HepG2 (cell line): ENCODE measurements around the gene NRBP1. TPM values are rescaled to one million over a fixed set of nuclear protein-coding genes. Genes with fewer than 3 reads are reported as not detected.

Experiments used
- ATF7-NPFF ChIP-seq: sonication (generic); formaldehyde crosslinking; IDR thresholded peaks from 2 replicates; pipeline ENCODE4 v1.8.1; 2023; ENCODE audit warnings: mild to moderate bottlenecking, low read depth, missing genetic modification reagents, moderate library complexity
- CAMTA2 ChIP-seq: sonication (generic); formaldehyde crosslinking; IDR thresholded peaks from 2 replicates; pipeline ENCODE4 v1.4.0; 2020; ENCODE audit warnings: mild to moderate bottlenecking, missing genetic modification reagents, borderline replicate concordance
- FOXC1 ChIP-seq: sonication (generic); formaldehyde crosslinking; IDR thresholded peaks from 2 replicates; pipeline ENCODE4 v1.8.0; 2022; ENCODE audit warnings: mild to moderate bottlenecking, missing genetic modification reagents, borderline replicate concordance
- GABPA ChIP-seq, 2 experiments: IDR thresholded peaks; 2 replicates each; pipeline ENCODE4 v1.6.1; 2011 to 2016; ENCODE audit warnings: low read depth in 2 of 2, low read length in 1 of 2, missing biosample characterization in 1 of 2, missing genetic modification characterization in 1 of 2
- HCFC1 ChIP-seq: fragments of 150-350 bp; IDR thresholded peaks from 2 replicates; pipeline ENCODE4 v1.6.1; 2014; ENCODE audit warnings: low read depth, low read length
- HNRNPK ChIP-seq: fragments of 200-400 bp; formaldehyde crosslinking; IDR thresholded peaks from 2 replicates; pipeline ENCODE4 v1.6.1; 2018; ENCODE audit warnings: low read length, low read depth, moderate library complexity, mild to moderate bottlenecking; ENCODE audit not compliant: poor library complexity, severe bottlenecking
- KDM4B ChIP-seq: sonication (generic); formaldehyde crosslinking; IDR thresholded peaks from 2 replicates; pipeline ENCODE4 v1.4.0; 2020; ENCODE audit warnings: missing genetic modification reagents
- MIER2 ChIP-seq: IDR thresholded peaks from 2 replicates; pipeline ENCODE4 v1.6.1; 2016; ENCODE audit warnings: missing biosample characterization, missing genetic modification reagents
- NFE2L2 ChIP-seq: fragments of 150-350 bp; IDR thresholded peaks from 2 replicates; pipeline ENCODE4 v1.6.1; 2014; ENCODE audit warnings: low read length
- NRL ChIP-seq: sonication (generic); formaldehyde crosslinking; IDR thresholded peaks from 2 replicates; pipeline ENCODE4 v1.5.0; 2020; ENCODE audit warnings: missing genetic modification reagents, mild to moderate bottlenecking, moderate library complexity, borderline replicate concordance
- RBM39 ChIP-seq: fragments of 200-400 bp; formaldehyde crosslinking; IDR thresholded peaks from one replicate; pipeline ENCODE4 v1.6.1; 2018; ENCODE audit warnings: antibody characterized with exemption, mild to moderate bottlenecking, low read depth, low read length; ENCODE audit not compliant: poor library complexity, severe bottlenecking
- SRSF9 ChIP-seq: fragments of 200-400 bp; formaldehyde crosslinking; IDR thresholded peaks from 2 replicates; pipeline ENCODE4 v1.6.1; 2018; ENCODE audit warnings: borderline replicate concordance, mild to moderate bottlenecking, low read depth, low read length; ENCODE audit not compliant: insufficient read depth, poor library complexity, severe bottlenecking
- TMF1 ChIP-seq: sonication (generic); formaldehyde crosslinking; IDR thresholded peaks from 2 replicates; pipeline ENCODE4 v1.8.1; 2022; ENCODE audit warnings: low read depth, missing genetic modification reagents
- TSC22D2 ChIP-seq: sonication (generic); formaldehyde crosslinking; IDR thresholded peaks from 2 replicates; pipeline ENCODE4 v1.5.1; 2020; ENCODE audit warnings: missing genetic modification reagents, mild to moderate bottlenecking, borderline replicate concordance
- ZBTB7B ChIP-seq: sonication (generic); formaldehyde crosslinking; IDR thresholded peaks from 2 replicates; pipeline ENCODE4 v1.4.0; 2020; ENCODE audit warnings: missing genetic modification reagents
- ZKSCAN8 ChIP-seq: IDR thresholded peaks from 2 replicates; pipeline ENCODE4 v1.6.1; 2016; ENCODE audit warnings: borderline replicate concordance, missing genetic modification reagents, missing compliant biosample characterization
- ZMAT3 ChIP-seq: sonication (generic); formaldehyde crosslinking; conservative IDR thresholded peaks from 2 replicates; pipeline ENCODE4 v1.7.0; 2021; ENCODE audit warnings: missing genetic modification reagents
- ZNF205 ChIP-seq: IDR thresholded peaks from 2 replicates; pipeline ENCODE4 v1.6.1; 2018; ENCODE audit warnings: missing biosample characterization, missing genetic modification reagents
- ZNF317 ChIP-seq: sonication (generic); formaldehyde crosslinking; IDR thresholded peaks from 2 replicates; pipeline ENCODE4 v1.5.0; 2020; ENCODE audit warnings: mild to moderate bottlenecking, missing genetic modification reagents
- polyA plus RNA-seq, 8 experiments: library from polyadenylated mRNA; depleted of rRNA in 3 of 8; stranded (reverse) in 7 of 8; unstranded in 1 of 8; fragments of >200 nt; fragmentation: Illumina TruSeq in 4 of 8; extraction: Trizol in 4 of 8; gene quantifications; 2 replicates each; pipeline versions ENCODE4 v1.2.1 to v1.2.3, GENCODE V29; 2011 to 2016; ENCODE audit warnings: low read depth in 4 of 8, missing spikeins in 1 of 8, mixed read lengths in 1 of 8; ENCODE audit not compliant: insufficient read depth in 1 of 8
- total RNA-seq, 5 experiments: library from RNA; depleted of rRNA; stranded (reverse); fragments of >200 nt; fragmentation: Illumina TruSeq; extraction: Trizol; gene quantifications; 2 replicates each; pipeline ENCODE4 v1.2.3, GENCODE V29; 2016; ENCODE audit warnings: low read depth in 1 of 5
- TF ChIP-seq, protein P1 (sequence below): sonication (generic); formaldehyde crosslinking; IDR thresholded peaks from 2 replicates; pipeline ENCODE4 v1.8.1; 2022; ENCODE audit warnings: low read depth, mild to moderate bottlenecking, missing genetic modification reagents
- TF ChIP-seq, protein P2 (sequence below): IDR thresholded peaks from 2 replicates; pipeline ENCODE4 v1.6.1; 2012; ENCODE audit warnings: low read length, improper control_type of control experiment
- TF ChIP-seq, protein P3 (sequence below): sonication (generic); formaldehyde crosslinking; IDR thresholded peaks from 2 replicates; pipeline ENCODE4 v1.4.0; 2020; ENCODE audit warnings: mild to moderate bottlenecking, missing genetic modification reagents

Gene NRBP1
- total and polyA plus RNA-seq, 2 of the 13 experiments (the other 11 are each of a cell fraction or from before 2014, with no cell fraction given), result 165 to 240 TPM

DNA sequence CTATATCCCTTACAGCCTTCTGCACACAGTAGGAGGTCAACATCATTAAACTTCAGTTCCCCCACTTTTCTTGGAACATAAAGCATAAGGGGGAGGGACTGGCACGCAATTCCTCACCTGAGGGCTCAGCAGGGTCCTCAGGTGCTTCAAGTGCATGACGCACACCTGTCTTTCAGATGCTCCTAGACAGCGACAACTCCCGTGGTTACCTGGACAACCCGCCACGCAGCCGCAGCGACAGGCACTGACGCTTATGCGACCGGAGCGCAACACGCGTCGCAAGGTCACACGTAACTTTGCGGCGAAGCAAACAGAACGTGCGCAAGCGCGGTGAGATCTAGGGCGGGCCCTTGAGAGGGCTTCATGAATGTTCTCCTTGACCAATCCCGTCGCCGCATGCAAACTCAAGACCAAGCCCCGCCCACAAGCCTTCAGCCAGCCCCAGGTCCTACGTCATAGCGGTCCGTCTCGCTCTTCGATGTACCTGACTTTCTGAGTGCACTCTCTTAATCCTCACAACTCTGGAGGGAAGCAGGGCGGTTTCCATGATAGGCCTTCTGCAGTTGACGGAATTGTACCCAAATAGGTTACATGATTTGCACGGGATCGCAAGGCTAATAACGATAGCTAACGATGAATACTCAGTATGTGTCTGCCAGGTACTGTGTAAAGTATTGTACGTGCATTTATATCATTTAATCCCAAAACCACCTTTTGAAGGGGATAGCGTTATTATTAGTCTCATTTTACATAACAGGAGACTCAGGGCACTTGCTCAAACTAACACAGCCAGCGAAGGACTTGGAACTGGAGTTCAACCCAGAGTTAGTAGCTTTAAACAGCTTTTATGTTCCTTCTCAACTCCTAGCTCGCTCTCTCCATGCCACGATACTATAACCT, 61.3 kb downstream of the NRBP1 start, which contains the start of gene IFT172 (continued):
- TF ChIP-seq ATF7-NPFF, result peak; percentile 46
- TF ChIP-seq TMF1 (CRISPR knock-in tag), result no peak
- TF ChIP-seq, protein P1, sequence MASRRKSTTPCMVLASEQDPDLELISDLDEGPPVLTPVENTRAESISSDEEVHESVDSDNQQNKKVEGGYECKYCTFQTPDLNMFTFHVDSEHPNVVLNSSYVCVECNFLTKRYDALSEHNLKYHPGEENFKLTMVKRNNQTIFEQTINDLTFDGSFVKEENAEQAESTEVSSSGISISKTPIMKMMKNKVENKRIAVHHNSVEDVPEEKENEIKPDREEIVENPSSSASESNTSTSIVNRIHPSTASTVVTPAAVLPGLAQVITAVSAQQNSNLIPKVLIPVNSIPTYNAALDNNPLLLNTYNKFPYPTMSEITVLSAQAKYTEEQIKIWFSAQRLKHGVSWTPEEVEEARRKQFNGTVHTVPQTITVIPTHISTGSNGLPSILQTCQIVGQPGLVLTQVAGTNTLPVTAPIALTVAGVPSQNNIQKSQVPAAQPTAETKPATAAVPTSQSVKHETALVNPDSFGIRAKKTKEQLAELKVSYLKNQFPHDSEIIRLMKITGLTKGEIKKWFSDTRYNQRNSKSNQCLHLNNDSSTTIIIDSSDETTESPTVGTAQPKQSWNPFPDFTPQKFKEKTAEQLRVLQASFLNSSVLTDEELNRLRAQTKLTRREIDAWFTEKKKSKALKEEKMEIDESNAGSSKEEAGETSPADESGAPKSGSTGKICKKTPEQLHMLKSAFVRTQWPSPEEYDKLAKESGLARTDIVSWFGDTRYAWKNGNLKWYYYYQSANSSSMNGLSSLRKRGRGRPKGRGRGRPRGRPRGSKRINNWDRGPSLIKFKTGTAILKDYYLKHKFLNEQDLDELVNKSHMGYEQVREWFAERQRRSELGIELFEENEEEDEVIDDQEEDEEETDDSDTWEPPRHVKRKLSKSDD (CRISPR knock-in tag), result peak; percentile 97; the same call in 1 of the 2 replicates
- TF ChIP-seq GABPA (IDR thresholded peaks at IDR 0.05; ENCODE audit: low read depth, low read length), result no peak
- peak; percentile 55 for TF ChIP-seq GABPA (CRISPR knock-in tag; IDR thresholded peaks at IDR 0.05; ENCODE audit: low read depth)
- TF ChIP-seq ZKSCAN8 (CRISPR knock-in tag), result no peak; the same call in 1 of the 2 replicates
- TF ChIP-seq ZNF205, result no peak
- peak; percentile 75 for TF ChIP-seq HCFC1
- TF ChIP-seq, protein P2, sequence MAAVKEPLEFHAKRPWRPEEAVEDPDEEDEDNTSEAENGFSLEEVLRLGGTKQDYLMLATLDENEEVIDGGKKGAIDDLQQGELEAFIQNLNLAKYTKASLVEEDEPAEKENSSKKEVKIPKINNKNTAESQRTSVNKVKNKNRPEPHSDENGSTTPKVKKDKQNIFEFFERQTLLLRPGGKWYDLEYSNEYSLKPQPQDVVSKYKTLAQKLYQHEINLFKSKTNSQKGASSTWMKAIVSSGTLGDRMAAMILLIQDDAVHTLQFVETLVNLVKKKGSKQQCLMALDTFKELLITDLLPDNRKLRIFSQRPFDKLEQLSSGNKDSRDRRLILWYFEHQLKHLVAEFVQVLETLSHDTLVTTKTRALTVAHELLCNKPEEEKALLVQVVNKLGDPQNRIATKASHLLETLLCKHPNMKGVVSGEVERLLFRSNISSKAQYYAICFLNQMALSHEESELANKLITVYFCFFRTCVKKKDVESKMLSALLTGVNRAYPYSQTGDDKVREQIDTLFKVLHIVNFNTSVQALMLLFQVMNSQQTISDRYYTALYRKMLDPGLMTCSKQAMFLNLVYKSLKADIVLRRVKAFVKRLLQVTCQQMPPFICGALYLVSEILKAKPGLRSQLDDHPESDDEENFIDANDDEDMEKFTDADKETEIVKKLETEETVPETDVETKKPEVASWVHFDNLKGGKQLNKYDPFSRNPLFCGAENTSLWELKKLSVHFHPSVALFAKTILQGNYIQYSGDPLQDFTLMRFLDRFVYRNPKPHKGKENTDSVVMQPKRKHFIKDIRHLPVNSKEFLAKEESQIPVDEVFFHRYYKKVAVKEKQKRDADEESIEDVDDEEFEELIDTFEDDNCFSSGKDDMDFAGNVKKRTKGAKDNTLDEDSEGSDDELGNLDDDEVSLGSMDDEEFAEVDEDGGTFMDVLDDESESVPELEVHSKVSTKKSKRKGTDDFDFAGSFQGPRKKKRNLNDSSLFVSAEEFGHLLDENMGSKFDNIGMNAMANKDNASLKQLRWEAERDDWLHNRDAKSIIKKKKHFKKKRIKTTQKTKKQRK, result no peak
- TF ChIP-seq CAMTA2 (CRISPR knock-in tag), result no peak
- no peak for TF ChIP-seq KDM4B
- TF ChIP-seq ZMAT3 (CRISPR knock-in tag), result peak; percentile 77; the same call in 1 of the 2 replicates
- 0 out of 2 replicates have a peak, but pooled peaks have one; percentile 8 for TF ChIP-seq ZNF317
- 0 out of 2 replicates have a peak, but pooled peaks have one; percentile 20 for TF ChIP-seq TSC22D2
- no peak for TF ChIP-seq HNRNPK
- TF ChIP-seq RBM39, result no peak
- no peak for TF ChIP-seq NFE2L2
- TF ChIP-seq FOXC1 (CRISPR knock-in tag), result peak; percentile 86; the same call in 1 of the 2 replicates
- TF ChIP-seq NRL (CRISPR knock-in tag), result peak; percentile 98
- no peak for TF ChIP-seq SRSF9
- no peak; the same call in 1 of the 2 replicates for TF ChIP-seq MIER2 (CRISPR knock-in tag)
- peak; percentile 42; the same call in 1 of the 2 replicates for TF ChIP-seq ZBTB7B (CRISPR knock-in tag)
- TF ChIP-seq, protein P3, sequence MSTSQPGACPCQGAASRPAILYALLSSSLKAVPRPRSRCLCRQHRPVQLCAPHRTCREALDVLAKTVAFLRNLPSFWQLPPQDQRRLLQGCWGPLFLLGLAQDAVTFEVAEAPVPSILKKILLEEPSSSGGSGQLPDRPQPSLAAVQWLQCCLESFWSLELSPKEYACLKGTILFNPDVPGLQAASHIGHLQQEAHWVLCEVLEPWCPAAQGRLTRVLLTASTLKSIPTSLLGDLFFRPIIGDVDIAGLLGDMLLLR (CRISPR knock-in tag), result peak; percentile 26; the same call in 1 of the 2 replicates
